Ramos (cell line): Measurements from ENCODE around the gene ZKSCAN2.

Source experiments
- in situ Hi-C: fragments of 300-500 bp; cut with MboI; formaldehyde crosslinking; loops from one replicate; pipeline ENCODE4 v1.14.3; 2022; ENCODE audit warnings: low sequenced_read_pairs; ENCODE audit not compliant: unreplicated experiment

The ZKSCAN2 gene

GRCh38 chr16:25257470-25257955 lies at the start of gene ZKSCAN2:
ZKSCAN2 (minus strand) TSS chr16:25257845; CDS start chr16:25257127, 718 bp downstream.
- in situ Hi-C loops: no loop called here

GRCh38 chr16:25299792-25300590 lies 42.3 kb upstream of the ZKSCAN2 start:
- in situ Hi-C loops: loop anchor here (25.0 kb wide), 1 partner anchor 537 kb away; no protein-coding TSS in a partner anchor

GRCh38 chr16:25298165-25298872 lies 40.7 kb upstream of the ZKSCAN2 start:
- in situ Hi-C loops: loop anchor here (25.0 kb wide), 1 partner anchor 539 kb away; no protein-coding TSS in a partner anchor

GRCh38 chr16:25297151-25297787 lies 39.6 kb upstream of the ZKSCAN2 start:
- in situ Hi-C loops: loop anchor here (25.0 kb wide), 1 partner anchor 540 kb away; no protein-coding TSS in a partner anchor

- in situ Hi-C loops: loop anchor here (25.0 kb wide), 1 partner anchor 546 kb away; no protein-coding TSS in a partner anchor
These were observed 33.9 kb upstream of the ZKSCAN2 start for GRCh38 chr16:25291580-25291979.

GRCh38 chr16:25289466-25289865 lies 31.8 kb upstream of the ZKSCAN2 start:
- in situ Hi-C loops: loop anchor here (25.0 kb wide), 1 partner anchor 548 kb away; no protein-coding TSS in a partner anchor

GRCh38 chr16:25279491-25279890 lies 21.8 kb upstream of the ZKSCAN2 start:
- in situ Hi-C loops: loop anchor here (25.0 kb wide), 1 partner anchor 558 kb away; no protein-coding TSS in a partner anchor

- in situ Hi-C loops: no loop called here
These were observed 13.8 kb upstream of the ZKSCAN2 start for GRCh38 chr16:25271421-25271820.

GRCh38 chr16:25270577-25270976 lies 12.9 kb upstream of the ZKSCAN2 start:
- in situ Hi-C loops: no loop called here

- in situ Hi-C loops: no loop called here
These were observed 12.2 kb upstream of the ZKSCAN2 start for GRCh38 chr16:25269879-25270278.

- in situ Hi-C loops: no loop called here
These were observed 8.3 kb upstream of the ZKSCAN2 start for GRCh38 chr16:25265968-25266367.

GRCh38 chr16:25264597-25264996 lies 7.0 kb upstream of the ZKSCAN2 start:
- in situ Hi-C loops: no loop called here

GRCh38 chr16:25260416-25260815 lies 2.8 kb upstream of the ZKSCAN2 start:
- in situ Hi-C loops: no loop called here

GRCh38 chr16:25258861-25259179 lies 1.2 kb upstream of the ZKSCAN2 start:
- in situ Hi-C loops: no loop called here

- in situ Hi-C loops: no loop called here
These were observed 563 bp upstream of the ZKSCAN2 start for GRCh38 chr16:25257956-25258860.

- in situ Hi-C loops: no loop called here
These were observed 763 bp downstream of the ZKSCAN2 start for GRCh38 chr16:25256695-25257469.

GRCh38 chr16:25253322-25253721 lies 4.3 kb downstream of the ZKSCAN2 start:
- in situ Hi-C loops: no loop called here

GRCh38 chr16:25250467-25250866 lies 7.2 kb downstream of the ZKSCAN2 start:
- in situ Hi-C loops: no loop called here

- in situ Hi-C loops: no loop called here
These were observed 21.7 kb downstream of the ZKSCAN2 start for GRCh38 chr16:25235991-25236390.
